ENCODE measurements around the gene TSLP. TPM values are rescaled to one million over a fixed set of nuclear protein-coding genes. Genes with fewer than 3 reads are reported as not detected.

The TSLP gene
- polyA plus RNA-seq (ENCODE audit: insufficient read length in 4 of 4): under 1 TPM; 0.11 to 0.47 (median 0.20) TPM

GRCh38 chr5:111071413-111071812, at the start of gene TSLP:
Gene TSLP (plus strand): TSS chr5:111071713. CDS start chr5:111071891, 178 bp downstream.
- DNase-seq (ENCODE audit: low read depth in 4 of 4, low spot score in 3 of 4): no peak

- no peak for DNase-seq (ENCODE audit: low read depth in 4 of 4, low spot score in 3 of 4)
Measured at GRCh38 chr5:111022301-111022700, 49.2 kb upstream of the TSLP start.

DNA sequence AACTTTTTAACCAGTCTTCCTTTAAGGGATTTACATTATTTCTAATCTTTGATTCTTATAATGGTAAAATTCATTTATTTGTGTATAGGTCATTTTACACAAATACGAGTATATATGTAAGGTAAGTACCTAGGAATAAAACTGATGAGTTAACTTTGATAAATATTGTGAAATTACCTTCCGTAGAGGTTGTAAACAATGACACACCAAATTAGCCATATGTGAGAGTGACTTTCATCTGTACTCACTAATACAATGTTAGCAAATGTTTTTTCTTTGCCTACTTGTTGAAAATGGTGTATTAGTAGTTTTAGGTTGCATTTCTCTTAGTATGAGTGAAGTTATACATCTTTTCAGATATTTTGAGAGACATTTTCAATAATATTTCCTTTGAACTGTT, 42.6 kb upstream of the TSLP start:
- DNase-seq (ENCODE audit: low read depth in 4 of 4, low spot score in 3 of 4): no peak

DNA sequence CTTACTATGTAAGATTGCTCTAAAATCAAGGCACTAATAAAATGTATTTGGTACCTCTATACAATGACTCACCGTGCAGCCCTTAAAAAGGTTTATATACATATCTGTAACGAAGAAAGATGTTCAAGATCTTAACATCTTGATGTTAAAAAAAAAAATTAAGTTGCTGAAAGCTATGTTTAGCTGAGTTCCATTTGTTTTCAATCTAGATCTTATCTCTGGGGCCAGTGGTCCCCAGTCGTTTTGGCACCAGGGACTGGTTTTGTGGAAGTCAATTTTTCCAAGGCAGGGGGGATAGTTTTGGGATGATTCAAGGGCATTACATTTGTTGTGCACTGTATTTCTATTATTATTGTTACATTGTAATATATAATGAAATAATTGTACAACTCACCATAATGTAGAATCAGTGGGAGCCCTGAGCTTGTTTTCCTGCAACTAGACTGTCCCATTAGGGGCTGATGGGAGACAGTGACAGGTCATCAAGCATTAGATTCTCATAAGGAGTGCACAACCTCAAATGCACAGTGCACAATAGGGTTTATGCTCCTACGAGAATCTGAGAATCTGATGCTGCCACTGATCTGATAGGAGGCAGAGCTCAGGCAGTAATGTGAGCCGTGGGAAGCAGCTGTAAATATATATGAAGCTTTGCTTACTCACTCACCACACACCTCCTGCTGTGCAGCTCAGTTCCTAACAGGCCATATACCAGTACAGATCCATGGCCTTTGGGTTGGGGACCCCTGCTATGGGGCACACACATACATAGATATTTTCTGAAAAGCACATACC, 27.6 kb upstream of the TSLP start:
- no peak for DNase-seq (ENCODE audit: low read depth in 4 of 4, low spot score in 3 of 4)

DNA sequence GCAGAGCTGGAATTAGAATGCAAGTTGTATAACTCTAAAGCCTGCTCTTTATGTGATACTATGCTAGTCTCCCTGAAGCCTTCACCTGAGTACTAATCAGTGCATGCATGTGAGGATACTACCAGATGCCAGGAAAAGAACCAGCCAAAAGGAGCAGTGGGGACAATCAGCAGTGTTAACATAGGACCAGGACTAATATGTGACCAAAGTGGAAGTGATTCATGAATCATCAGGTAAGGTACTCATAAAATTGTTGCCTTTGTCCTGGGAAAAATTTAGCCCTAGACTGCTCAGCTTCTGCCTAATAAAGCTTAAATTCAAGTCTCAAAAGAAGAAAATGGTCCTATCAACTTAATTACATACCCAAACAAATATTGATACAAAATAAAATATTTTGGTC, 13.4 kb upstream of the TSLP start:
- no peak for DNase-seq (ENCODE audit: low read depth in 4 of 4, low spot score in 3 of 4)

DNA sequence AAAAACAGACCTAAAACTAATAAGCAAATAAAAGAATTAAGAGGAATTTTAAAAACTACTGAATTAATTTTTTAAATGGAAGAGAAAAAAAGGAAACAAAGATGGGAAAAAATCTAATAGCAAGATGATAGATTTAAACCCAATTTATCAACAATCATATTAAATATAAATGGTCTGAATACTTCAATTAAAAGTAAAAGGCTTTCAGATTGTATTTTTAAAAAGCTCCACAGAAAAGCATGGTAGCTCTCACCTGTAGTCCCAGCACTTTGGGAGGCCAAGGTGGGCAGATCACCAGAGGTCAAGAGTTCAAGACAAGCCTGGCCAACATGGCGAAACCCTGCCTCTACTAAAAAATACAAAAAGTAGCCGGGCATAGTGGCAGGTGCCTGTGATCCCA, 11.3 kb upstream of the TSLP start:
- no peak for DNase-seq (ENCODE audit: low read depth in 4 of 4, low spot score in 3 of 4)

DNA sequence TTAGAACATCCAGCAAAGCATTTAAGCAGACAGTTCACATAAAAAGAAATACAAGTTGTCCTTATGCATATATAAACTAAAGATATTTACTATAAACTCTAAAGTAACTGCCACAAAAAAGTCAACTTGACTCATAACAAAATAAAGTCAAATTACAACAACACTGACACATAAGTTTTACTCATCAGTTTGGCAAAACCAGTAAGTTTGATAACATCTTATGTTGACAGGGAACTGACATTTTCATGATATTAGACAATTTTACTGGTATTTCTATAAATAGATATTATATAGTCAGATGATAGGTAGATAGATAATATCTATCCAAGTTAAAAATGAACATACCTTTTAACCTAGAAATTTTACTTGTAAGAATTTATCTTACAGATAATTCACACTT, 9.9 kb upstream of the TSLP start:
- no peak for DNase-seq (ENCODE audit: low read depth in 4 of 4, low spot score in 3 of 4)

DNA sequence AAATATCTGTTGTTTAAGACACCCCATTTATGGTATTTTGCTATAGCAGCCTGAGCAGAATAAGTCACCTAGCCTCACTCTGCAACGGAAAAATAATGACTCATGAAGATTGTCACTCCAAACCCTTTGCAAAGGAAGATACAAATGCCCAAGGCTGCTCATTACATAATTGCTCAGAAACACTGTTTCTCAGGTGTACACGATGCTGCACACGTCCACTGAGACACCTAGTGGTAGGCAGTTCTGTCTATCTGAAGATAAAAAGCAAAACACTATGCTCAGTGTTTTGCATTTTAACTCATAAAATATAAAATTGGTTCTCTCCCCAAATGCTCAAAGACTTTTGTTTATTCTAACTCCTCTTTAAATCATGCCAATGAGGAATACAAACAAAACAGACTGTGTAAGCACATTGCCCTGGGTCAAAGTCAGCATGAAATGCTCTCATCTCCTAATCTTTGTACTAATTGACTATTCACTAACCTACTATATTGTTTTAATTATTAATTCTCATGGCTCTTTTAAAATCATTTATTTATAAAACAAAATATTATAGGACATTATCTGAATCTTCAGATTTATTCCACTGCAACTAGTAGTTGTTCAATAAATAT, 7.7 kb upstream of the TSLP start:
- no peak for DNase-seq (ENCODE audit: low read depth in 4 of 4, low spot score in 3 of 4)

DNA sequence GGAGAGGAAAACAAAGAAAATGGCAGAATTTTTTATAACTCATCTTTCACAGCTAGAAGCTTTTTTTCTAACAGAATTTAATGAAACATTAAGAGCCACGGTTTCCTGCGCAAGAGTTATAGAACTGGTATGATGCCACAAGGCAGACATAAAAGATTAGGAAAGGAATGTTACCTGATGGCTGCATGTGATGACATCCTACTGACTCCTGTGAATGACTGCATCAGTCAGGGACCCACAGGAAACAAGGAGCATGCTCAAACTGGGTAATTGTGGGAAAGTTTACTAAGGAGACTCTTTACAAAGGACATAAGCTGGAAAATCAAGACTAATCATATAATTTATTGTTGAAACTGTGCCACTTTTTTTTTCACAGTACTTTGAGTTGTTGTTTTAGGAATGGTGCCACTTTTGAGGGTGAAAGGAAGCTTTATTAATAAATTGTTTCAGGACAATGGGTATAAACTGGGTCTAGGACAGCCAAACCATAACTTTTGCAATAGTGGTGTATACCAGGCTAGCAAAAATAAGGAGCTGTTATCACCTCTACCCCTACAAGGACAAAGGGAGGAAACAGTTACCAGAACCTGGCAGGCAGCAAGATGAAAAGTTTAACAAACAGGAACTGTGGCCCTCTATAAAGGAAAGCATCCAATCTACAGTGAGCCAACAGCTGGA, 5.1 kb upstream of the TSLP start:
- no peak for DNase-seq (ENCODE audit: low read depth in 4 of 4, low spot score in 3 of 4)

GRCh38 chr5:111068213-111068612, 3.3 kb upstream of the TSLP start:
- no peak for DNase-seq (ENCODE audit: low read depth in 4 of 4, low spot score in 3 of 4)

GRCh38 chr5:111069839-111070238, 1.7 kb upstream of the TSLP start:
- no peak for DNase-seq (ENCODE audit: low read depth in 4 of 4, low spot score in 3 of 4)

DNA sequence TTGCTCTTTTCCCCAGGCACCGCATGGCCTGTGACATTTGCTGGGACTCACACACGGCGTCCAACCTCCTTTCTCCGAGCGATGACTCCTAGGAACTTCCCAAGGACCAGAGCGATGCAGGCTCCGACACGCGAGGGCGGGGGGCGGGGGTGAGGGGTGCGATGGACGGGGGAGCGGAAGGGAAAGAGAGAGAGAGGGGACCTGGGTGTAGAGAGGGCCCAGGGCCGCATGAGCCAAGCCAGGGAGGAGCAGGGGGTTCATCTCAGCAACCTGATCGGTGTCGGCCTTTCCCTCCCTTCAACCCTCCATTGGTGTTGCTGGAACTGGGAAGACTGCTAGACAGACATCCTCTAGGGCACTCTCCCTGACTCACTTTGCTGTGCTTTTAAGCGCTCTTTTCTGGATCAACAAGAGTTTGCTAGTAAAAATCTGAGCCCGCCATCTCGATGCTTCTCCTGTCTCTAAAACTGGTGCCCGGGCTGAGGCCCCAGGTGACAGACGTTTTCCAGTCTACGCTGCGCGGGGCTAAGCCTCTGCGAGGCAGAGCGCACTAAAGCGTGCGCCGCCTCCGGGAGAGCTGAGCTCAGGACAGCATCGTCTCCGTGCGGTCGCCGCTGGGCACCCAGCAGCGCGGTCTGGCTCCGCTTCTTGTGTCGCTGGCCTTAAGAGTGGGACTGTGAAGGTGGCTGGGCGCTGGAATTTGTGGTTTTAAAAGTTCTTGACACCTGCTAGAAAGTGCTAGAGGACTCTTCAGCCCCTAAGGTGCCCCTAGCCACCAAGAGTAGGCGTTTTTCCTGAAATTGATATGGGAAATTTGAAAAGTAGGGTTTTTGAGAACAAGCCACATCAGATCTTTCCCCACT, 1.0 kb upstream of the TSLP start:
- no peak for DNase-seq (ENCODE audit: low read depth in 4 of 4, low spot score in 3 of 4)

DNA sequence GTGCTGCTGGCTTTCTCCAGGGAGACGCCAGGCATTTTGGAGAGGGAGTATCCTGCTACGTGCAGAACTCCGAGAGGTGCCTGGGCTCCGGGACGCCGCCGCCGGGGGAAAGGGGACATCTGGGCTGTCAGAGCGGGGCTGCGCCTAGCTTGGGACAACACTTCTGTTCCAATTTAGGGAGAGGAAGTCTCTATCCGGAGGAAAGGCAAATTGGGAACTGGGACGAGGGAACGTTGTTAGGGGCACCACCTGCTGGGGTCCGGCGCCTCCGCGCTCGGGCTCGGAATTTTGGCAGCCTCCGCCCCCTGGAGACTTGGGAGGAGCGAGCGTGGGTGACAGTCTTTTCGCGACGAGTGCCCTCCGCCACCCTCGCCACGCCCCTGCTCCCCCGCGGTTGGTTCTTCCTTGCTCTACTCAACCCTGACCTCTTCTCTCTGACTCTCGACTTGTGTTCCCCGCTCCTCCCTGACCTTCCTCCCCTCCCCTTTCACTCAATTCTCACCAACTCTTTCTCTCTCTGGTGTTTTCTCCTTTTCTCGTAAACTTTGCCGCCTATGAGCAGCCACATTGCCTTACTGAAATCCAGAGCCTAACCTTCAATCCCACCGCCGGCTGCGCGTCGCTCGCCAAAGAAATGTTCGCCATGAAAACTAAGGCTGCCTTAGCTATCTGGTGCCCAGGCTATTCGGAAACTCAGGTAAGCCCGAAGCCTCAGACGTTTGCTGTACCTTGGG, 1.6 kb downstream of the TSLP start:
- no peak for DNase-seq (ENCODE audit: low read depth in 4 of 4, low spot score in 3 of 4)

DNA sequence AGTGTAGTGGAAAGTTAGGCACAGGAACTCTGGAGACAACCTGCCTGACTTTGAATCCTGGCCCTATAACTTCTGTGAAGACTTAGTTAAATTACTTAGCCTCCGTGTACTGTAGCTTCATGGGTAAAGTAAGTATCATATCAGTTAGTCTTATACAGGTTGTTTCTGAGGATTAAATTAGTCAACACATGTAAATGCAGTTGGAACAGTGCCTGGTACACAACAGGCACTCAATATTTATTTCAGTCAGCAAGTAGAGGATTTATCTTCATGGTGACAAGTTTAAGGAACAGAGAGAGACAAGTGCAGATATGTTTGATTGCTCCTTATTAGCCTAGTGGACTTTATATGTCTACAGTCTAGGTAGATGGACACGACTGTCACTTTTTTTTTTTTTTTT, 2.7 kb downstream of the TSLP start:
- DNase-seq (ENCODE audit: low read depth in 4 of 4, low spot score in 3 of 4): no peak

DNA sequence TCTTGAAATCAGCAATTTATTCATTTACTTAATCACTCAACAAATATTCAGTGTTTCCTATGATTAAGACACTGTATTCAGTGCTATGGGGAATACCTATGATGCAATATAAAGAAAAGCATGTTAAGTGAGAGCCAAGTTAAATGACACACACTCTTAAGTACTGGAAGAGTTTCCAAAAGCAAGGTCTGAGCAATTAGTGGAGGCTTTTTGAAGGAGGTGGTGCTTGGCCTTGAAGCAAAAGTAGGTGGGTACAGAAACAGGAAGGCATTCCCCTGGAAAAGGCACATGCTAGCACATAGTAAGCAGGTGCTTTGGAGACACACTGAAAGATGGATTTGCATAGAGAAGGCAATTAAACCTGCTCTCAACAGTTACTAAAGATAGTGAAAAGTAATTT, 4.0 kb downstream of the TSLP start:
- no peak for DNase-seq (ENCODE audit: low read depth in 4 of 4, low spot score in 3 of 4)

DNA sequence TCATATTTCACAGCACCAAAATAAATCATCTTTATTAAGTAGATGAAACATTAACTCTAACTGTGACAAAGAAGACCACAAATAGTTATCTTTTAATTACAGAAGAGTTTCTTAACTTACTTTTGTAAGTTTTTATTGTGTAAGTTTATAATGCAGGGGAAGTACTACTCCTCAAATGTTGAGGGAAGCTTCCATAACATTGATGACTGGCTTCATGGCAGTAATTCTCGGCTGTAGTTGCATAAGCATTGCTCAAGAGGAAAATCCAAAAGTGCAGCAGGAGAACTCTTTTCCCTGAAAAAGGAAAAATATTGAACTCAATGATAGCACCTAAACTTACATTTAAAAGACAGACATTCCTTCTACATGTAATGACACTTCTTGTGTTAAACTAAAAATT, 4.6 kb downstream of the TSLP start:
- DNase-seq (ENCODE audit: low read depth in 4 of 4, low spot score in 3 of 4): no peak

- DNase-seq (ENCODE audit: low read depth in 4 of 4, low spot score in 3 of 4): no peak
Measured at GRCh38 chr5:111077678-111078077, 6.2 kb downstream of the TSLP start.

DNA sequence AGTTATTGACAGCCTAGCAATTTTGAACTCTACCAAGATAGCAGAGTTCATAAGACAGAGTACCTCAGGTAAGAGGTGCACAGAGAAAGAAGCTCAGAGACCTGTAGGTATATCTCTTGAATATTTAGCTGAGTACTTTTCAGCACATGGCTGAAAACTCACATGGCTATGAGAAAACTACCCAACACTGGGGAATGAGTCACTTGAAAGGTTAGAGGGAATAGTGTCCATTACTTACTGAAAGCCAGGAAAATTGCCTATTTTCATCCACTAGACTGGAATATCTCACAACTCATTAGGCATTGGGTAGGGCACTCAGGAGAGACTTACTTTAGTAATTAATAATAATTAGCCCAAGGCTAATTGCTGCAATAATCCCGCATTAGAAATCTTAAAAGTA, 8.3 kb downstream of the TSLP start:
- DNase-seq (ENCODE audit: low read depth in 4 of 4, low spot score in 3 of 4): no peak

DNA sequence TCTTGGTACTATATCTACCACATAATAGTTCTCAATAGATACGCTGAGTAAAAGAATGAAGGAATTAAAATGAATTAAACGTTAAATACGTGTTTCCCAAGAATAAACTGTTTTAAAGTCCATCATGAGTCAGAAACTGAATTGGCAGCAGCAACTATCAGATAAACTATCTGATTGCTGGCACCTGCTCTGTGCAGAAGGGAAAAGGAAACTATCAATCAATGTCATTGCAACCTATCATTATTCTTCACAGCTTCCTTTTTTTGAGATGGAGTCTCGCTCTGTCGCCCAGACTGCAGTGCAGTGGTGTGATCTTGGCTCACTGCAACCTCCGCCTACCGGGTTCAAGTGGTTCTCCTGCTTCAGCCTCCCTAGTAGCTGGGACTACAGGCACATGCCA, 11.8 kb downstream of the TSLP start:
- DNase-seq (ENCODE audit: low read depth in 4 of 4, low spot score in 3 of 4): no peak
